HEK293 (cell line): ENCODE data around the gene LAMA5.

ENCODE experiments used
- GFI1B ChIP-seq: fragments of 450-650 bp; formaldehyde crosslinking; IDR thresholded peaks from 2 replicates; pipeline ENCODE4 v1.5.1; 2016; ENCODE audit warnings: missing biosample characterization, missing genetic modification characterization
- IKZF3 ChIP-seq: fragments of 450-650 bp; IDR thresholded peaks from 2 replicates; pipeline ENCODE4 v1.5.0; 2018; ENCODE audit warnings: missing biosample characterization, mild to moderate bottlenecking, missing genetic modification characterization, moderate library complexity
- REPIN1 ChIP-seq: fragments of 450-650 bp; formaldehyde crosslinking; IDR thresholded peaks from 2 replicates; pipeline ENCODE4 v1.5.1; 2017; ENCODE audit warnings: missing biosample characterization, missing genetic modification characterization, low read depth
- SCRT2 ChIP-seq: fragments of 450-650 bp; formaldehyde crosslinking; IDR thresholded peaks from 2 replicates; pipeline ENCODE4 v1.5.1; 2016; ENCODE audit warnings: missing biosample characterization, missing genetic modification characterization
- SP2 ChIP-seq: fragments of 450-650 bp; formaldehyde crosslinking; IDR thresholded peaks from 2 replicates; pipeline ENCODE4 v1.5.1; 2016; ENCODE audit warnings: missing biosample characterization, missing genetic modification characterization
- SP3 ChIP-seq: fragments of 450-650 bp; formaldehyde crosslinking; IDR thresholded peaks from 2 replicates; pipeline ENCODE4 v1.5.1; 2016; ENCODE audit warnings: missing biosample characterization, missing genetic modification characterization
- SP7 ChIP-seq: fragments of 450-650 bp; formaldehyde crosslinking; IDR thresholded peaks from 2 replicates; pipeline ENCODE4 v1.5.1; 2016; ENCODE audit warnings: missing biosample characterization, missing genetic modification characterization
- WT1 ChIP-seq: fragments of 450-650 bp; formaldehyde crosslinking; IDR thresholded peaks from 2 replicates; pipeline ENCODE4 v1.5.1; 2016; ENCODE audit warnings: missing biosample characterization, missing genetic modification characterization
- ZBTB1 ChIP-seq: fragments of 450-650 bp; formaldehyde crosslinking; IDR thresholded peaks from 2 replicates; pipeline ENCODE4 v1.5.1; 2016; ENCODE audit warnings: missing biosample characterization, missing genetic modification characterization
- ZNF10 ChIP-seq: fragments of 450-650 bp; formaldehyde crosslinking; IDR thresholded peaks from 2 replicates; pipeline ENCODE4 v1.5.1; 2017; ENCODE audit warnings: missing biosample characterization, missing genetic modification characterization
- ZNF184 ChIP-seq: fragments of 450-650 bp; IDR thresholded peaks from 2 replicates; pipeline ENCODE4 v1.5.1; 2018; ENCODE audit warnings: missing biosample characterization, mild to moderate bottlenecking, missing genetic modification characterization
- ZNF19 ChIP-seq: fragments of 450-650 bp; formaldehyde crosslinking; IDR thresholded peaks from 2 replicates; pipeline ENCODE4; 2016; ENCODE audit warnings: missing biosample characterization, missing genetic modification characterization, low read depth
- ZNF221 ChIP-seq: fragments of 450-650 bp; formaldehyde crosslinking; IDR thresholded peaks from 2 replicates; pipeline ENCODE4 v1.5.1; 2017; ENCODE audit warnings: missing biosample characterization, missing genetic modification characterization, borderline replicate concordance
- ZNF274 ChIP-seq, 2 experiments: fragments of 200-500 bp in 1 of 2; fragments of 450-650 bp in 1 of 2; sonication (Bioruptor generic) in 1 of 2; formaldehyde crosslinking in 1 of 2; IDR thresholded peaks; 2 replicates each; pipeline versions ENCODE4 v1.5.1 to v1.6.1; 2014 to 2016; ENCODE audit warnings: borderline replicate concordance in 1 of 2, inconsistent platforms in 1 of 2, low read length in 1 of 2, missing biosample characterization in 1 of 2, missing genetic modification characterization in 1 of 2
- ZNF302 ChIP-seq: fragments of 450-650 bp; formaldehyde crosslinking; IDR thresholded peaks from 2 replicates; pipeline ENCODE4 v1.5.1; 2016; ENCODE audit warnings: missing biosample characterization, missing genetic modification characterization, low read depth
- ZNF37A ChIP-seq: fragments of 450-650 bp; IDR thresholded peaks from 2 replicates; pipeline ENCODE4 v1.5.1; 2018; ENCODE audit warnings: missing biosample characterization, missing genetic modification characterization
- ZNF501 ChIP-seq: fragments of 450-650 bp; formaldehyde crosslinking; IDR thresholded peaks from 2 replicates; pipeline ENCODE4 v1.5.1; 2016; ENCODE audit warnings: missing biosample characterization, missing genetic modification characterization
- ZNF510 ChIP-seq: fragments of 450-650 bp; formaldehyde crosslinking; IDR thresholded peaks from 2 replicates; pipeline ENCODE4 v1.5.1; 2018; ENCODE audit warnings: mild to moderate bottlenecking, missing genetic modification characterization, missing biosample characterization; ENCODE audit not compliant: insufficient replicate concordance
- ZNF701 ChIP-seq: fragments of 450-650 bp; formaldehyde crosslinking; IDR thresholded peaks from 2 replicates; pipeline ENCODE4 v1.5.1; 2016; ENCODE audit warnings: missing biosample characterization, missing genetic modification characterization
- ZNF792 ChIP-seq: fragments of 450-650 bp; formaldehyde crosslinking; IDR thresholded peaks from 2 replicates; pipeline ENCODE4 v1.5.1; 2016; ENCODE audit warnings: missing biosample characterization, missing genetic modification characterization
- ZXDB ChIP-seq: fragments of 450-650 bp; formaldehyde crosslinking; IDR thresholded peaks from 2 replicates; pipeline ENCODE4 v1.5.1; 2016; ENCODE audit warnings: missing biosample characterization, missing genetic modification characterization
- TF ChIP-seq, protein P1 (sequence below): fragments of 450-650 bp; formaldehyde crosslinking; IDR thresholded peaks from 2 replicates; pipeline ENCODE4 v1.5.1; 2016; ENCODE audit warnings: missing biosample characterization, missing genetic modification characterization, borderline replicate concordance
- TF ChIP-seq, protein P2 (sequence below): fragments of 450-650 bp; formaldehyde crosslinking; IDR thresholded peaks from 2 replicates; pipeline ENCODE4; 2016; ENCODE audit warnings: missing biosample characterization, missing genetic modification characterization
- TF ChIP-seq, protein P3 (sequence below): fragments of 450-650 bp; formaldehyde crosslinking; IDR thresholded peaks from 2 replicates; pipeline ENCODE4 v1.5.1; 2016; ENCODE audit warnings: missing biosample characterization, missing genetic modification characterization
- TF ChIP-seq, protein P4 (sequence below): fragments of 450-650 bp; formaldehyde crosslinking; IDR thresholded peaks from 2 replicates; pipeline ENCODE4 v1.5.1; 2016; ENCODE audit warnings: missing biosample characterization, missing genetic modification characterization
- TF ChIP-seq, protein P5 (sequence below): fragments of 450-650 bp; formaldehyde crosslinking; IDR thresholded peaks from 2 replicates; pipeline ENCODE4 v1.5.1; 2016; ENCODE audit warnings: missing biosample characterization, missing genetic modification characterization, low read depth
- TF ChIP-seq, protein P6 (sequence below): fragments of 450-650 bp; formaldehyde crosslinking; conservative IDR thresholded peaks from 2 replicates; pipeline ENCODE4 v1.5.1; 2016; ENCODE audit warnings: low read depth, missing biosample characterization, missing genetic modification characterization

The LAMA5 gene

DNA sequence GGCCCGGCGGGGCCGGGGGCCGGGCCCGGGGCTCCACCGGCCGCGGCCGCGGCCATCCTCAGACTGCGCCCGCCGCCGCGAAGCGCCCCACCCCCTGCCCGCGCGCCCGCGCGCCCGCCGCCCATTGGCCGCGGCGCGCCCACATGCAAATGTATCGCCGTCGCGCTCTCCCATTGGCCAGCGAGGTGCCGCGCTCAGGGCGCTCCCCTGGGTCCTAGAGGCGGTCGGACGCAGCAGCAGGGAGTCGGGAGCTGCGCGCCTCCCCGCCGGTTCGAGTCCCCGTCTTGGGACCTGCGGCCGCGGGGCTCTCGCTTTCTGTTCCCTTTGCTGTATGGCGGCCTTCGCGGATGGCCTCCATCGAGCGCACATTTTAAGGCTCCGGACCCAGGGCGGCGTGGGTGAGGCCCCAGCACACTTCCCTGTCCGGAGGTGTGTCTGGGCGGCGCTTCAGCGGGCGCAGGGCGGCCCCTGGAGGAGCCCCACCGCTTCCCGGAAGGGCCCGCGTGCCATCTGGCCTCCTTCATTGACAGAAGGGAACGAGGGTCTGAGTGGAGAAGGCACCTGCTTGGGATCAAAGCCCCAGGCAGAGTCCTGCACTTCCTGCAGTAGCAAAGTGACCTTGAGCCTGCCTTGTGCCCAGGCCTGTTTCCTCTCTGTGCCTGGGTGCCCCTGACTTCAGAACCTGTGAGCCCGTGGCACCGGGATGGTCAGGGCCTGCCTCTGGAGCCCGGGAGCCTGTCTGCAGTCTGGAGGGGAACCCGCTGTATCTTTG is 40.3 kb upstream of the LAMA5 start, which contains the start of gene CABLES2 (continued):
- TF ChIP-seq, protein P1, sequence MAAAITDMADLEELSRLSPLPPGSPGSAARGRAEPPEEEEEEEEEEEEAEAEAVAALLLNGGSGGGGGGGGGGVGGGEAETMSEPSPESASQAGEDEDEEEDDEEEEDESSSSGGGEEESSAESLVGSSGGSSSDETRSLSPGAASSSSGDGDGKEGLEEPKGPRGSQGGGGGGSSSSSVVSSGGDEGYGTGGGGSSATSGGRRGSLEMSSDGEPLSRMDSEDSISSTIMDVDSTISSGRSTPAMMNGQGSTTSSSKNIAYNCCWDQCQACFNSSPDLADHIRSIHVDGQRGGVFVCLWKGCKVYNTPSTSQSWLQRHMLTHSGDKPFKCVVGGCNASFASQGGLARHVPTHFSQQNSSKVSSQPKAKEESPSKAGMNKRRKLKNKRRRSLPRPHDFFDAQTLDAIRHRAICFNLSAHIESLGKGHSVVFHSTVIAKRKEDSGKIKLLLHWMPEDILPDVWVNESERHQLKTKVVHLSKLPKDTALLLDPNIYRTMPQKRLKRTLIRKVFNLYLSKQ (tag by site-specific recombination), result no peak
- TF ChIP-seq ZNF274 (IDR thresholded peaks at IDR 0.05; ENCODE audit: low read length) (no peak), ZNF274 (tag by site-specific recombination; IDR thresholded peaks at IDR 0.05; ENCODE audit: borderline replicate concordance) (no peak), ZXDB (tag by site-specific recombination) (peak; percentile 97), ZNF501 (tag by site-specific recombination) (peak; percentile 65; the same call in 1 of the 2 replicates), ZNF302 (tag by site-specific recombination) (no peak), ZNF37A (0 out of 2 replicates have a peak, but pooled peaks have one; percentile 55), REPIN1 (tag by site-specific recombination) (0 out of 2 replicates have a peak, but pooled peaks have one; percentile 63), ZNF10 (peak; percentile 70; the same call in 1 of the 2 replicates), SP2 (tag by site-specific recombination) (peak; percentile 81), IKZF3 (peak; percentile 21; the same call in 1 of the 2 replicates), SP3 (tag by site-specific recombination) (peak; percentile 95), ZNF184 (peak; percentile 79; the same call in 1 of the 2 replicates), SCRT2 (tag by site-specific recombination) (peak; percentile 51), GFI1B (tag by site-specific recombination) (no peak), ZNF19 (no peak), ZNF792 (tag by site-specific recombination) (no peak), ZNF701 (no peak), ZNF510 (tag by site-specific recombination) (no peak), SP7 (tag by site-specific recombination) (peak; percentile 91), WT1 (tag by site-specific recombination) (peak; percentile 60), ZBTB1 (0 out of 2 replicates have a peak, but pooled peaks have one; percentile 55), ZNF221 (tag by site-specific recombination) (no peak)
- TF ChIP-seq, protein P2, sequence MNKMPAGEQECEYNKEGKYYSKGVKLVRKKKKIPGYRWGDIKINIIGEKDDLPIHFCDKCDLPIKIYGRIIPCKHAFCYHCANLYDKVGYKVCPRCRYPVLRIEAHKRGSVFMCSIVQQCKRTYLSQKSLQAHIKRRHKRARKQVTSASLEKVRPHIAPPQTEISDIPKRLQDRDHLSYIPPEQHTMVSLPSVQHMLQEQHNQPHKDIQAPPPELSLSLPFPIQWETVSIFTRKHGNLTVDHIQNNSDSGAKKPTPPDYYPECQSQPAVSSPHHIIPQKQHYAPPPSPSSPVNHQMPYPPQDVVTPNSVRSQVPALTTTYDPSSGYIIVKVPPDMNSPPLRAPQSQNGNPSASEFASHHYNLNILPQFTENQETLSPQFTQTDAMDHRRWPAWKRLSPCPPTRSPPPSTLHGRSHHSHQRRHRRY (tag by site-specific recombination), result no peak
- TF ChIP-seq, protein P3, sequence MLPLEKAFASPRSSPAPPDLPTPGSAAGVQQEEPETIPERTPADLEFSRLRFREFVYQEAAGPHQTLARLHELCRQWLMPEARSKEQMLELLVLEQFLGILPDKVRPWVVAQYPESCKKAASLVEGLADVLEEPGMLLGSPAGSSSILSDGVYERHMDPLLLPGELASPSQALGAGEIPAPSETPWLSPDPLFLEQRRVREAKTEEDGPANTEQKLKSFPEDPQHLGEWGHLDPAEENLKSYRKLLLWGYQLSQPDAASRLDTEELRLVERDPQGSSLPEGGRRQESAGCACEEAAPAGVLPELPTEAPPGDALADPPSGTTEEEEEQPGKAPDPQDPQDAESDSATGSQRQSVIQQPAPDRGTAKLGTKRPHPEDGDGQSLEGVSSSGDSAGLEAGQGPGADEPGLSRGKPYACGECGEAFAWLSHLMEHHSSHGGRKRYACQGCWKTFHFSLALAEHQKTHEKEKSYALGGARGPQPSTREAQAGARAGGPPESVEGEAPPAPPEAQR (tag by site-specific recombination), result 0 out of 2 replicates have a peak, but pooled peaks have one; percentile 63
- TF ChIP-seq, protein P4, sequence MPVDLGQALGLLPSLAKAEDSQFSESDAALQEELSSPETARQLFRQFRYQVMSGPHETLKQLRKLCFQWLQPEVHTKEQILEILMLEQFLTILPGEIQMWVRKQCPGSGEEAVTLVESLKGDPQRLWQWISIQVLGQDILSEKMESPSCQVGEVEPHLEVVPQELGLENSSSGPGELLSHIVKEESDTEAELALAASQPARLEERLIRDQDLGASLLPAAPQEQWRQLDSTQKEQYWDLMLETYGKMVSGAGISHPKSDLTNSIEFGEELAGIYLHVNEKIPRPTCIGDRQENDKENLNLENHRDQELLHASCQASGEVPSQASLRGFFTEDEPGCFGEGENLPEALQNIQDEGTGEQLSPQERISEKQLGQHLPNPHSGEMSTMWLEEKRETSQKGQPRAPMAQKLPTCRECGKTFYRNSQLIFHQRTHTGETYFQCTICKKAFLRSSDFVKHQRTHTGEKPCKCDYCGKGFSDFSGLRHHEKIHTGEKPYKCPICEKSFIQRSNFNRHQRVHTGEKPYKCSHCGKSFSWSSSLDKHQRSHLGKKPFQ (tag by site-specific recombination), result 0 out of 2 replicates have a peak, but pooled peaks have one; percentile 21
- TF ChIP-seq, protein P5, sequence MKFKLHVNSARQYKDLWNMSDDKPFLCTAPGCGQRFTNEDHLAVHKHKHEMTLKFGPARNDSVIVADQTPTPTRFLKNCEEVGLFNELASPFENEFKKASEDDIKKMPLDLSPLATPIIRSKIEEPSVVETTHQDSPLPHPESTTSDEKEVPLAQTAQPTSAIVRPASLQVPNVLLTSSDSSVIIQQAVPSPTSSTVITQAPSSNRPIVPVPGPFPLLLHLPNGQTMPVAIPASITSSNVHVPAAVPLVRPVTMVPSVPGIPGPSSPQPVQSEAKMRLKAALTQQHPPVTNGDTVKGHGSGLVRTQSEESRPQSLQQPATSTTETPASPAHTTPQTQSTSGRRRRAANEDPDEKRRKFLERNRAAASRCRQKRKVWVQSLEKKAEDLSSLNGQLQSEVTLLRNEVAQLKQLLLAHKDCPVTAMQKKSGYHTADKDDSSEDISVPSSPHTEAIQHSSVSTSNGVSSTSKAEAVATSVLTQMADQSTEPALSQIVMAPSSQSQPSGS (tag by site-specific recombination), result no peak
- TF ChIP-seq, protein P6, sequence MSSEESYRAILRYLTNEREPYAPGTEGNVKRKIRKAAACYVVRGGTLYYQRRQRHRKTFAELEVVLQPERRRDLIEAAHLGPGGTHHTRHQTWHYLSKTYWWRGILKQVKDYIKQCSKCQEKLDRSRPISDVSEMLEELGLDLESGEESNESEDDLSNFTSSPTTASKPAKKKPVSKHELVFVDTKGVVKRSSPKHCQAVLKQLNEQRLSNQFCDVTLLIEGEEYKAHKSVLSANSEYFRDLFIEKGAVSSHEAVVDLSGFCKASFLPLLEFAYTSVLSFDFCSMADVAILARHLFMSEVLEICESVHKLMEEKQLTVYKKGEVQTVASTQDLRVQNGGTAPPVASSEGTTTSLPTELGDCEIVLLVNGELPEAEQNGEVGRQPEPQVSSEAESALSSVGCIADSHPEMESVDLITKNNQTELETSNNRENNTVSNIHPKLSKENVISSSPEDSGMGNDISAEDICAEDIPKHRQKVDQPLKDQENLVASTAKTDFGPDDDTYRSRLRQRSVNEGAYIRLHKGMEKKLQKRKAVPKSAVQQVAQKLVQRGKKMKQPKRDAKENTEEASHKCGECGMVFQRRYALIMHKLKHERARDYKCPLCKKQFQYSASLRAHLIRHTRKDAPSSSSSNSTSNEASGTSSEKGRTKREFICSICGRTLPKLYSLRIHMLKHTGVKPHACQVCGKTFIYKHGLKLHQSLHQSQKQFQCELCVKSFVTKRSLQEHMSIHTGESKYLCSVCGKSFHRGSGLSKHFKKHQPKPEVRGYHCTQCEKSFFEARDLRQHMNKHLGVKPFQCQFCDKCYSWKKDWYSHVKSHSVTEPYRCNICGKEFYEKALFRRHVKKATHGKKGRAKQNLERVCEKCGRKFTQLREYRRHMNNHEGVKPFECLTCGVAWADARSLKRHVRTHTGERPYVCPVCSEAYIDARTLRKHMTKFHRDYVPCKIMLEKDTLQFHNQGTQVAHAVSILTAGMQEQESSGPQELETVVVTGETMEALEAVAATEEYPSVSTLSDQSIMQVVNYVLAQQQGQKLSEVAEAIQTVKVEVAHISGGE (tag by site-specific recombination), result peak; percentile 70
